H9 (cell line): Measurements from ENCODE around the gene NCKAP5. TPM values are rescaled to one million over a fixed set of nuclear protein-coding genes. Genes with fewer than 3 reads are reported as not detected.

ENCODE experiments used
- DNase-seq: peaks from one replicate; pipeline ENCODE4 v3.0.0-alpha.2; 2017
- H2AFZ ChIP-seq: one replicate; pipeline ENCODE4 v1.6.1; 2013; ENCODE audit warnings: mild to moderate bottlenecking, low read length, control low read depth, moderate library complexity
- H2AK5ac ChIP-seq: 2 replicates; pipeline ENCODE4 v1.6.1; 2013; ENCODE audit warnings: low read length, control low read depth, mixed read lengths; ENCODE audit not compliant: insufficient read length
- H2BK120ac ChIP-seq: one replicate; pipeline ENCODE4 v1.6.1; 2013; ENCODE audit warnings: low read depth, mild to moderate bottlenecking, low read length, control low read depth, inconsistent platforms; ENCODE audit not compliant: poor library complexity, severe bottlenecking
- H2BK12ac ChIP-seq: 2 replicates; pipeline ENCODE4 v1.6.1; 2013; ENCODE audit warnings: low read length, control low read depth, mixed read lengths, low read depth; ENCODE audit not compliant: insufficient read length
- H2BK15ac ChIP-seq: 2 replicates; pipeline ENCODE4 v1.6.1; 2013; ENCODE audit warnings: low read depth, low read length, control low read depth
- H2BK20ac ChIP-seq: one replicate; pipeline ENCODE4 v1.6.1; 2013; ENCODE audit warnings: low read depth, mild to moderate bottlenecking, low read length, control low read depth, inconsistent platforms; ENCODE audit not compliant: poor library complexity, severe bottlenecking
- H2BK5ac ChIP-seq: 2 replicates; pipeline ENCODE4 v1.6.1; 2013; ENCODE audit warnings: low read length, control low read depth, mixed read lengths; ENCODE audit not compliant: insufficient read length
- H3K14ac ChIP-seq: 2 replicates; pipeline ENCODE4 v1.6.1; 2013; ENCODE audit warnings: low read length, control low read depth; ENCODE audit not compliant: insufficient read depth
- H3K18ac ChIP-seq: 2 replicates; pipeline ENCODE4 v1.6.1; 2013; ENCODE audit warnings: low read depth, mild to moderate bottlenecking, mixed read lengths, low read length, control low read depth; ENCODE audit not compliant: insufficient read length
- H3K23ac ChIP-seq: 2 replicates; pipeline ENCODE4 v1.6.1; 2013; ENCODE audit warnings: low read length, control low read depth, mixed read lengths, low read depth; ENCODE audit not compliant: insufficient read length
- H3K23me2 ChIP-seq: 2 replicates; pipeline ENCODE4 v1.6.1; 2013; ENCODE audit warnings: low read depth, mild to moderate bottlenecking, mixed read lengths, low read length, control low read depth; ENCODE audit not compliant: insufficient read length, poor library complexity, severe bottlenecking
- H3K27ac ChIP-seq: 2 replicates; pipeline ENCODE4 v1.5.1; 2013; ENCODE audit warnings: low read length, control low read depth, mixed read lengths, low read depth; ENCODE audit not compliant: insufficient read length
- H3K27me3 ChIP-seq: 2 replicates; pipeline ENCODE4 v1.6.1; 2013; ENCODE audit warnings: low read length, control low read depth, inconsistent platforms; ENCODE audit not compliant: insufficient read depth
- H3K4ac ChIP-seq: 2 replicates; pipeline ENCODE4 v1.6.1; 2013; ENCODE audit warnings: low read depth, mild to moderate bottlenecking, control low read depth, inconsistent platforms, low read length, moderate library complexity
- H3K4me1 ChIP-seq: 2 replicates; pipeline ENCODE4 v1.6.1; 2013; ENCODE audit warnings: low read length, control low read depth, inconsistent platforms; ENCODE audit not compliant: insufficient read depth
- H3K4me2 ChIP-seq: 2 replicates; pipeline ENCODE4 v1.6.1; 2013; ENCODE audit warnings: low read length, control low read depth, mixed read lengths; ENCODE audit not compliant: insufficient read length, insufficient read depth
- H3K56ac ChIP-seq: 2 replicates; pipeline ENCODE4 v1.6.1; 2013; ENCODE audit warnings: low read depth, mild to moderate bottlenecking, mixed read lengths, low read length, control low read depth; ENCODE audit not compliant: insufficient read length
- H3K79me1 ChIP-seq: 2 replicates; pipeline ENCODE4 v1.6.1; 2013; ENCODE audit warnings: low read depth, mild to moderate bottlenecking, moderate library complexity, low read length, control low read depth, inconsistent platforms; ENCODE audit not compliant: insufficient read depth, poor library complexity, severe bottlenecking
- H3K79me2 ChIP-seq: 2 replicates; pipeline ENCODE4 v1.6.1; 2013; ENCODE audit warnings: low read length, control low read depth, inconsistent platforms; ENCODE audit not compliant: insufficient read depth
- H3K9ac ChIP-seq: 2 replicates; pipeline ENCODE4 v1.6.1; 2013; ENCODE audit warnings: low read length, control low read depth, mixed read lengths; ENCODE audit not compliant: insufficient read length; ENCODE audit errors: extremely low read depth
- H3K9me3 ChIP-seq: one replicate; pipeline ENCODE4 v1.6.1; 2013; ENCODE audit warnings: low read depth, low read length, inconsistent platforms; ENCODE audit not compliant: control insufficient read depth
- H3T11ph ChIP-seq: one replicate; pipeline ENCODE4 v1.6.1; 2013; ENCODE audit warnings: mild to moderate bottlenecking, low read length, control low read depth, inconsistent platforms
- H4K20me1 ChIP-seq: one replicate; pipeline ENCODE4 v1.6.1; 2013; ENCODE audit not compliant: control insufficient read depth, insufficient read length, insufficient read depth
- H4K5ac ChIP-seq: 2 replicates; pipeline ENCODE4 v1.6.1; 2013; ENCODE audit warnings: low read depth, mild to moderate bottlenecking, mixed read lengths, low read length, control low read depth; ENCODE audit not compliant: insufficient read length
- H4K8ac ChIP-seq: replicated peaks from 2 replicates; pipeline ENCODE4 v1.6.1; 2013; ENCODE audit warnings: low read length, control low read depth, mixed read lengths, low read depth; ENCODE audit not compliant: insufficient read length
- H4K91ac ChIP-seq: 2 replicates; pipeline ENCODE4 v1.6.1; 2013; ENCODE audit warnings: low read depth, mild to moderate bottlenecking, moderate library complexity, mixed read lengths, low read length, control low read depth; ENCODE audit not compliant: insufficient read length
- H3K27ac Mint-ChIP-seq, 3 experiments: 2 replicates in 2 of 3; 3 replicates in 1 of 3; pipeline ENCODE4 v1.8.0; 2020 to 2021; ENCODE audit warnings: mixed read lengths in 3 of 3, mild to moderate bottlenecking in 1 of 3, moderate library complexity in 1 of 3
- H3K27me3 Mint-ChIP-seq: 2 replicates; pipeline ENCODE4 v1.8.0; 2021; ENCODE audit warnings: low read depth, mild to moderate bottlenecking, moderate library complexity, mixed read lengths
- H3K36me3 Mint-ChIP-seq, 3 experiments: 2 replicates in 2 of 3; 3 replicates in 1 of 3; pipeline ENCODE4 v1.8.0; 2020 to 2021; ENCODE audit warnings: low read depth in 3 of 3, mixed read lengths in 3 of 3; ENCODE audit not compliant: insufficient read depth in 1 of 3
- H3K4me1 Mint-ChIP-seq, 2 experiments: 2 replicates each; pipeline ENCODE4 v1.8.0; 2020; ENCODE audit warnings: mixed read lengths in 2 of 2
- H3K4me3 Mint-ChIP-seq, 2 experiments: 2 replicates in 1 of 2; 3 replicates in 1 of 2; pipeline ENCODE4 v1.8.0; 2020 to 2021; ENCODE audit warnings: mild to moderate bottlenecking in 2 of 2, mixed read lengths in 2 of 2, moderate library complexity in 1 of 2
- H3K9me3 Mint-ChIP-seq, 2 experiments: 2 replicates in 1 of 2; 3 replicates in 1 of 2; pipeline ENCODE4 v1.8.0; 2020; ENCODE audit warnings: mild to moderate bottlenecking in 2 of 2, mixed read lengths in 2 of 2, moderate library complexity in 1 of 2
- WGBS: extraction: QIAGEN DNeasy Blood & Tissue Kit; methylation state at CpG from one replicate; pipeline ENCODE4 v1.1.7; 2013; ENCODE audit warnings: missing lambda C conversion rate, low lambda C conversion rate, mixed read lengths; ENCODE audit not compliant: insufficient read length; ENCODE audit errors: extremely low coverage; 5-methylcytosine and 5-hydroxymethylcytosine counted together
- total RNA-seq: library from RNA; stranded (reverse); gene quantifications from 2 replicates; pipeline ENCODE4 v1.2.1, GENCODE V29; 2021
- TF ChIP-seq, protein P1 (sequence below): fragments of 200-600 bp; sonication (generic); conservative IDR thresholded peaks from 3 replicates; pipeline ENCODE4 v1.8.0; 2021; ENCODE audit warnings: antibody characterized with exemption, mild to moderate bottlenecking

NCKAP5 gene
- total RNA-seq, 1 experiment from 2014 or later = 0.26 TPM

DNA sequence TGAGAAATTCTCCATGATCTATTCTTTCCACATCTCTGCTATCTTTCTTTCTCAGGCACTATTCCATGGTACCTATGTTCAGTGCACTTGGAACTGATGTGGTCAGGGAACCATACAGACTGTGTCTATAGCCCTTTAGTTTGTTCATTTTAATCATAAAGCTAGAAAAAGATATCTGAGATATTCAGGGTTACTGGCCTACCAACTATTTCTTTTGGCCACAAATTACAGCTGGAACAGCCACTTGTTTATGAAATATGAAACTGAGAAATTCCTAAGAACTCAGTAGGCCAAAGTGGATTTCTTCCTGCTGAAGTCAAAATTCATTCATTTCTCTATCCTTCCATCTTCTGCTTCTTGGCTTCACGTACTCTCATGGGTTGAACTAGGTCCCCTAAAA, 875.4 kb downstream of the NCKAP5 start:
- H3K4me2 ChIP-seq = no peak overlapping the region
- no peak overlapping the region for H3K23ac ChIP-seq
- no peaks in the 10 kb centered on the region for H3K27me3 ChIP-seq
- H4K5ac ChIP-seq = no peak overlapping the region
- H2BK12ac ChIP-seq = no peak overlapping the region
- H3K9me3 ChIP-seq = no peaks in the 10 kb centered on the region
- H2BK120ac ChIP-seq = no peak overlapping the region
- H3K79me2 ChIP-seq = no peaks in the 10 kb centered on the region
- no peaks in the 10 kb centered on the region for H3K79me1 ChIP-seq
- Mint-ChIP-seq H3K9me3 (no peaks in the 10 kb centered on the region), H3K4me3 (no peak overlapping the region), H3K27ac (no peak overlapping the region), H3K36me3 (no peaks in the 10 kb centered on the region), H3K27me3 (no peaks in the 10 kb centered on the region), H3K4me1 (peaks cover 10 to 11% of the 10 kb centered on the region in 2 experiments)
- no peak overlapping the region for H3K56ac ChIP-seq
- no peaks in the 10 kb centered on the region; the same call in 1 of the 2 replicates for H3K4me1 ChIP-seq
- H3K9ac ChIP-seq = no peak overlapping the region
- no peak overlapping the region for H3T11ph ChIP-seq
- TF ChIP-seq, protein P1, sequence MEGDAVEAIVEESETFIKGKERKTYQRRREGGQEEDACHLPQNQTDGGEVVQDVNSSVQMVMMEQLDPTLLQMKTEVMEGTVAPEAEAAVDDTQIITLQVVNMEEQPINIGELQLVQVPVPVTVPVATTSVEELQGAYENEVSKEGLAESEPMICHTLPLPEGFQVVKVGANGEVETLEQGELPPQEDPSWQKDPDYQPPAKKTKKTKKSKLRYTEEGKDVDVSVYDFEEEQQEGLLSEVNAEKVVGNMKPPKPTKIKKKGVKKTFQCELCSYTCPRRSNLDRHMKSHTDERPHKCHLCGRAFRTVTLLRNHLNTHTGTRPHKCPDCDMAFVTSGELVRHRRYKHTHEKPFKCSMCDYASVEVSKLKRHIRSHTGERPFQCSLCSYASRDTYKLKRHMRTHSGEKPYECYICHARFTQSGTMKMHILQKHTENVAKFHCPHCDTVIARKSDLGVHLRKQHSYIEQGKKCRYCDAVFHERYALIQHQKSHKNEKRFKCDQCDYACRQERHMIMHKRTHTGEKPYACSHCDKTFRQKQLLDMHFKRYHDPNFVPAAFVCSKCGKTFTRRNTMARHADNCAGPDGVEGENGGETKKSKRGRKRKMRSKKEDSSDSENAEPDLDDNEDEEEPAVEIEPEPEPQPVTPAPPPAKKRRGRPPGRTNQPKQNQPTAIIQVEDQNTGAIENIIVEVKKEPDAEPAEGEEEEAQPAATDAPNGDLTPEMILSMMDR = no peak
- H3K18ac ChIP-seq = no peak overlapping the region
- H2BK5ac ChIP-seq = no peak overlapping the region
- H2BK20ac ChIP-seq = no peak overlapping the region
- H4K91ac ChIP-seq = no peak overlapping the region
- H3K27ac ChIP-seq = no peak overlapping the region
- no peak overlapping the region for H3K4ac ChIP-seq
- no peaks in the 10 kb centered on the region for H4K20me1 ChIP-seq
- H3K23me2 ChIP-seq = no peaks in the 10 kb centered on the region
- H3K14ac ChIP-seq = no peak overlapping the region
- H2AK5ac ChIP-seq = no peak overlapping the region
- no peak for DNase-seq
- H2BK15ac ChIP-seq = no peak overlapping the region
- no CpG with 5 or more reads among the region's 1 CpG for whole genome bisulfite sequencing
- H2AFZ ChIP-seq = no peak overlapping the region
- H4K8ac ChIP-seq = no peak overlapping the region
